Prostate gland (tissue), 2 donors: ENCODE data around the gene TSACC. TPM values are rescaled to one million over a fixed set of nuclear protein-coding genes. Genes with fewer than 3 reads are reported as not detected.
A peak's percentile ranks its signal among the peaks of the same experiment; 100 is the strongest.

ENCODE experiments used
- DNase-seq: peaks from one replicate; pipeline ENCODE4 v3.0.0-alpha.2; 2019; ENCODE audit warnings: low spot score
- H3K27ac ChIP-seq, 2 donors: fragments of 200-600 bp; sonication (generic); 2 replicates each; pipeline ENCODE4 v1.5.1; 2017 to 2019
- H3K27me3 ChIP-seq: fragments of 200-600 bp; sonication (generic); replicated peaks from 2 replicates; pipeline ENCODE4 v1.5.1; 2019; ENCODE audit not compliant: insufficient read depth
- H3K36me3 ChIP-seq, 2 donors: fragments of 200-600 bp; sonication (generic); 1 replicate in 1 of 2; 2 replicates in 1 of 2; pipeline versions ENCODE4 v1.5.1 to v1.8.1; 2017 to 2019
- H3K4me1 ChIP-seq: fragments of 200-600 bp; sonication (generic); replicated peaks from 2 replicates; pipeline ENCODE4 v1.5.1; 2019
- H3K4me3 ChIP-seq, 2 donors: fragments of 200-600 bp; sonication (generic); 2 replicates each; pipeline ENCODE4 v1.5.1; 2017 to 2019
- H3K9me3 ChIP-seq: fragments of 200-600 bp; sonication (generic); 2 replicates; pipeline ENCODE4 v1.5.1; 2017
- POLR2A ChIP-seq: fragments of 450-650 bp; IDR thresholded peaks from one replicate; pipeline ENCODE4 v1.6.1; 2016; ENCODE audit warnings: antibody characterized with exemption, mild to moderate bottlenecking
- POLR2AphosphoS5 ChIP-seq: sonication (generic); formaldehyde crosslinking; IDR thresholded peaks from one replicate; pipeline ENCODE4 v1.6.1; 2017; ENCODE audit warnings: antibody characterized with exemption
- WGBS: methylation state at CpG from one replicate; pipeline ENCODE4 v1.1.5; 2018; 5-methylcytosine and 5-hydroxymethylcytosine counted together
- intact Hi-C: fragments of 100-400 bp; cut with DNase I; formaldehyde crosslinking; loops from one replicate; pipeline ENCODE4 v1.14.2; 2022
- total RNA-seq, 2 donors: library from RNA; depleted of rRNA; stranded (reverse); fragments of >200 nt; gene quantifications; one replicate each; pipeline ENCODE4 v1.1.0, GENCODE V29; 2016
- TF ChIP-seq, protein P1 (sequence below), 4 experiments: fragments of 200-600 bp in 2 of 4; fragments of 450-650 bp in 2 of 4; sonication (generic) in 2 of 4; IDR thresholded peaks; 1 replicate in 3 of 4; 2 replicates in 1 of 4; pipeline ENCODE4 v1.5.1; 2016 to 2019; ENCODE audit warnings: antibody characterized with exemption in 4 of 4, mild to moderate bottlenecking in 2 of 4, moderate library complexity in 2 of 4

The TSACC gene
- total RNA-seq, 2 donors from 2014 or later = 58.7 TPM; not detected in 1

DNA sequence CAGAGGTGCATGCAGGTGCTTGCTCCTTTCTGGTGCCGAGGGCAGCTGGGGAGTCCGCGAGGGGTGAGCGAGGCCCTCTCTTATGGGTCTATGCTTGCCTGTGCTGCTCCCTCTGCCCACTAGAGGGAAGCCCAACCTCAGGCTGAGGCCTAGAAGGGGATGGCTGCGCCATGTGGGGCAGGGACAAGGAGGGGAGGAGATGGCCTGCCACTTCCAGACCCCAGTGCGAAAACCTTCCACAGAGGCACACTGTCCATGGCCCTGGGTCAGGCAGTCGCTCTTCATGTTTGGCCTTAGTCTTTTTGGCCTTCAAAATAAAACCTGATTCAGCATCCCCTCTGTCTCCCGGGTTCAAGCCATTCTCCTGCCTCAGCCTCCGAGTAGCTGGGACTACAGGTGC, 44.7 kb downstream of the TSACC start:
- TF ChIP-seq POLR2A (no peak), POLR2AphosphoS5 (no peak)
- TF ChIP-seq, protein P1, sequence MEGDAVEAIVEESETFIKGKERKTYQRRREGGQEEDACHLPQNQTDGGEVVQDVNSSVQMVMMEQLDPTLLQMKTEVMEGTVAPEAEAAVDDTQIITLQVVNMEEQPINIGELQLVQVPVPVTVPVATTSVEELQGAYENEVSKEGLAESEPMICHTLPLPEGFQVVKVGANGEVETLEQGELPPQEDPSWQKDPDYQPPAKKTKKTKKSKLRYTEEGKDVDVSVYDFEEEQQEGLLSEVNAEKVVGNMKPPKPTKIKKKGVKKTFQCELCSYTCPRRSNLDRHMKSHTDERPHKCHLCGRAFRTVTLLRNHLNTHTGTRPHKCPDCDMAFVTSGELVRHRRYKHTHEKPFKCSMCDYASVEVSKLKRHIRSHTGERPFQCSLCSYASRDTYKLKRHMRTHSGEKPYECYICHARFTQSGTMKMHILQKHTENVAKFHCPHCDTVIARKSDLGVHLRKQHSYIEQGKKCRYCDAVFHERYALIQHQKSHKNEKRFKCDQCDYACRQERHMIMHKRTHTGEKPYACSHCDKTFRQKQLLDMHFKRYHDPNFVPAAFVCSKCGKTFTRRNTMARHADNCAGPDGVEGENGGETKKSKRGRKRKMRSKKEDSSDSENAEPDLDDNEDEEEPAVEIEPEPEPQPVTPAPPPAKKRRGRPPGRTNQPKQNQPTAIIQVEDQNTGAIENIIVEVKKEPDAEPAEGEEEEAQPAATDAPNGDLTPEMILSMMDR (IDR thresholded peaks at IDR 0.05) = peak in 3 of 4 experiments; percentile 33 to 76 (median 61)
- 47% methylated on average over 9 of the region's 9 CpGs for WGBS
- H3K27me3 ChIP-seq = peaks cover 6% of the 10 kb centered on the region
- H3K27ac ChIP-seq = no peak overlapping the region
- no peaks in the 10 kb centered on the region for H3K9me3 ChIP-seq
- no peaks in the 10 kb centered on the region for H3K4me1 ChIP-seq
- H3K36me3 ChIP-seq = no peaks in the 10 kb centered on the region
- peak; percentile 32 for DNase-seq
- intact Hi-C loops = loop anchor here (10.0 kb wide), 1 partner anchor 232 kb away; the partner anchor contains the start of gene HAPLN2
- H3K4me3 ChIP-seq = no peak overlapping the region

DNA sequence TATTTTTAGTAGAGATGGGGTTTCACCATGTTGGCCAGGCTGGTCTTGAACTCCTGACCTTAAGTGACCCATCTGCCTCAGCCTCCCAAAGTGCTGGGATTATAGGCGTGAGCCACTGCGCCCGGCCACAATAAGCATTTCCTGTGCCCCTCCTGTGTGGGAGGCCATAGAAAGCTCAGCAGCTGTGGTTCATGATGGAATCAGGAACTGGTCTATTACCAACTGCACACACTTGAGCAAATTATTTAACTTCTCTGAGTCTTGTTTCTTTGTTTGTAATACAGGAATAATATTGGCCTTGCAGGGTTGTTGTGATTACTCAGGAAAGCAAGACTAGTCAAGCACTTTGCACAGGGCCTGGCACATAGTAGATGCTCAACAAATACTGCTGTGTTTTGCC, 45.7 kb downstream of the TSACC start:
- TF ChIP-seq, protein P1 (IDR thresholded peaks at IDR 0.05) = no peak
- TF ChIP-seq POLR2AphosphoS5 = no peak
- TF ChIP-seq POLR2A = no peak
- Histone ChIP-seq H3K27ac (no peak overlapping the region), H3K36me3 (no peaks in the 10 kb centered on the region), H3K27me3 (peaks cover 11% of the 10 kb centered on the region), H3K9me3 (no peaks in the 10 kb centered on the region), H3K4me3 (no peak overlapping the region), H3K4me1 (no peaks in the 10 kb centered on the region)
- intact Hi-C loops = loop anchor here (2.0 to 10.0 kb wide), 2 partner anchors 63 to 231 kb away; partner anchors contain the start of gene HAPLN2
- 86% methylated on average over 3 of the region's 3 CpGs for WGBS
- DNase-seq = no peak

- Histone ChIP-seq H3K36me3 (no peaks in the 10 kb centered on the region), H3K27ac (no peak overlapping the region), H3K9me3 (no peaks in the 10 kb centered on the region), H3K4me1 (no peaks in the 10 kb centered on the region), H3K27me3 (peaks cover 16% of the 10 kb centered on the region), H3K4me3 (no peak overlapping the region)
- intact Hi-C loops = loop anchor here (2.0 to 10.0 kb wide), 3 partner anchors 62 to 273 kb away; partner anchors contain the start of gene HAPLN2
- TF ChIP-seq, protein P1 (IDR thresholded peaks at IDR 0.05) = no peak
- no peak for TF ChIP-seq POLR2A
- no peak for TF ChIP-seq POLR2AphosphoS5
- DNase-seq = no peak
- 90% methylated on average over 5 of the region's 5 CpGs for WGBS
These were observed 46.3 kb downstream of the TSACC start for GRCh38 chr1:156384658-156385057.

DNA sequence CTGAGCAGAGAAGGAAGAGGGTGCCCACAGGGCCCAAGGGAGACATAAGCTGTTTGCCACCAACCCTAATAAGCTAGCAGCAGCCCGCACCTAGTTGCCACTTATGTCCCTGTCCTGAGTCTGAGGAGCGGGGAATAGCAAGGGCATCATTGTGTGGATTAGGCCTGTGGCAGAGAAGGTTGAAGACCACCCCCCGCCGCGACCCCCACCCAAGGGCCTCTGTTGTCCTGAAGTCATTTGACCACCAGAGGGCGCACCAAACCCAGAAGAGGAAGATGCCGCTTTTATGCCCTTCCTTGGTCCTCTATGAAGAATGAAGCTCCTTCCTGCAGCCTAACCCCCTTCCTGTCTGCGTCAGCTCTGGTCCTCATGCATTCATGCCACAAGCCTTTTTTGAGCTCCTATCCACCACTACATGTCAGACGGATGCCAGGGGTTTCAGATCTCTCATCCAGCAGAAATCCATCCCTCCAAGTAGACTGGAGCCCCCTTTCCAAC, 47.3 kb downstream of the TSACC start:
- intact Hi-C loops = loop anchor here (2.0 to 10.0 kb wide), 3 partner anchors 61 to 272 kb away; partner anchors contain the start of gene HAPLN2
- Histone ChIP-seq H3K9me3 (no peaks in the 10 kb centered on the region), H3K4me3 (no peak overlapping the region), H3K4me1 (no peaks in the 10 kb centered on the region), H3K36me3 (no peaks in the 10 kb centered on the region), H3K27me3 (peaks cover 17% of the 10 kb centered on the region), H3K27ac (no peak overlapping the region)
- peak; percentile 37 for DNase-seq
- WGBS = 14% methylated on average over 9 of the region's 9 CpGs
- TF ChIP-seq, protein P1 (IDR thresholded peaks at IDR 0.05) = peak; percentile 73 to 87 (median 83)
- no peak for TF ChIP-seq POLR2AphosphoS5
